H1 (cell line): ENCODE results near the gene BSCL2. TPM values are rescaled to one million over a fixed set of nuclear protein-coding genes. Genes with fewer than 3 reads are reported as not detected.

ENCODE experiments used
- CTCF ChIA-PET: fragments of 300-600 bp; sonication (Branson Sonifier 250); formaldehyde crosslinking; loops from one replicate; lab custom pipeline; 2021; ENCODE audit not compliant: partially characterized antibody; lab: Charles Lee
- POLR2A ChIA-PET: fragments of 300-600 bp; sonication (Branson Sonifier 250); formaldehyde crosslinking; loops from one replicate; lab custom pipeline; 2021; ENCODE audit warnings: inconsistent platforms; ENCODE audit not compliant: partially characterized antibody; lab: Charles Lee
- DNase-seq, 2 experiments: peaks; one replicate each; pipeline versions ENCODE4 v3.0.0 to v3.0.0-alpha.2; 2010 to 2022; ENCODE audit warnings: low spot score in 2 of 2, low read depth in 1 of 2, mixed read lengths in 1 of 2
- FAIRE-seq: peaks from 2 replicates; lab custom pipeline; 2011; peaks lifted over from hg19 to GRCh38; lab: Jason Lieb, UNC
- H2AFZ ChIP-seq: 2 replicates; pipeline ENCODE4 v1.8.1; 2012; ENCODE audit warnings: low read length, inconsistent platforms
- H2AK5ac ChIP-seq: 2 replicates; pipeline ENCODE4 v1.6.1; 2013; ENCODE audit warnings: low read depth, low read length
- H2BK120ac ChIP-seq: replicated peaks from 2 replicates; pipeline ENCODE3; 2013; ENCODE audit warnings: low read depth, low read length, inconsistent platforms
- H2BK12ac ChIP-seq: 2 replicates; pipeline ENCODE4 v1.6.1; 2013; ENCODE audit warnings: low read depth, low read length
- H2BK15ac ChIP-seq: 2 replicates; pipeline ENCODE4 v1.6.1; 2013; ENCODE audit warnings: low read length
- H2BK20ac ChIP-seq: 2 replicates; pipeline ENCODE4 v1.6.1; 2013; ENCODE audit warnings: low read length
- H2BK5ac ChIP-seq: 2 replicates; pipeline ENCODE4 v1.6.1; 2013; ENCODE audit warnings: low read depth, low read length
- H3K14ac ChIP-seq: 2 replicates; pipeline ENCODE4 v1.6.1; 2013; ENCODE audit warnings: inconsistent platforms; ENCODE audit not compliant: insufficient read length
- H3K18ac ChIP-seq: 2 replicates; pipeline ENCODE4 v1.6.1; 2013; ENCODE audit warnings: low read length; ENCODE audit errors: extremely low read depth
- H3K23ac ChIP-seq: 2 replicates; pipeline ENCODE4 v1.6.1; 2013; ENCODE audit warnings: inconsistent platforms; ENCODE audit not compliant: insufficient read length
- H3K23me2 ChIP-seq: 2 replicates; pipeline ENCODE4 v1.6.1; 2013; ENCODE audit warnings: low read depth, low read length
- H3K27ac ChIP-seq: 2 replicates; pipeline ENCODE4 v1.6.1; 2011; ENCODE audit warnings: low read depth, low read length, inconsistent platforms
- H3K27me3 ChIP-seq, 4 experiments: replicated peaks in 1 of 4; 1 replicate in 1 of 4; 2 replicates in 3 of 4; pipeline versions ENCODE4 v1.6.1 to v1.8.1; 2011 to 2013; ENCODE audit warnings: low read length in 3 of 4, mild to moderate bottlenecking in 3 of 4, inconsistent platforms in 2 of 4, mixed read lengths in 2 of 4, moderate library complexity in 1 of 4; ENCODE audit not compliant: control insufficient read depth in 3 of 4, insufficient read depth in 3 of 4; ENCODE audit errors: extremely low read depth in 1 of 4
- H3K36me3 ChIP-seq, 4 experiments: 2 replicates each; pipeline versions ENCODE4 v1.6.1 to v1.8.1; 2011 to 2013; ENCODE audit warnings: mild to moderate bottlenecking in 4 of 4, low read length in 3 of 4, moderate library complexity in 2 of 4, control low read depth in 1 of 4, inconsistent platforms in 1 of 4; ENCODE audit not compliant: insufficient read depth in 4 of 4, control insufficient read depth in 2 of 4
- H3K4ac ChIP-seq: replicated peaks from 2 replicates; pipeline ENCODE3; 2013; ENCODE audit warnings: low read length, low read depth, mixed read lengths, inconsistent platforms; ENCODE audit not compliant: insufficient read length
- H3K4me1 ChIP-seq, 4 experiments: replicated peaks in 1 of 4; 1 replicate in 1 of 4; 2 replicates in 3 of 4; pipeline versions ENCODE4 v1.6.1 to v1.8.1; 2011 to 2013; ENCODE audit warnings: low read length in 3 of 4, inconsistent platforms in 2 of 4, mixed read lengths in 1 of 4; ENCODE audit not compliant: insufficient read depth in 4 of 4, control insufficient read depth in 3 of 4
- H3K4me2 ChIP-seq, 2 experiments: 2 replicates each; pipeline versions ENCODE4 v1.6.1 to v1.8.1; 2011 to 2013; ENCODE audit warnings: low read depth in 2 of 2, low read length in 2 of 2, control low read depth in 1 of 2, inconsistent platforms in 1 of 2, mild to moderate bottlenecking in 1 of 2; ENCODE audit not compliant: insufficient read depth in 1 of 2
- H3K4me3 ChIP-seq, 4 experiments: fragments of 200-600, 300-600 bp in 1 of 4; sonication (generic), shearing (Covaris generic), sonication (Bioruptor Twin) in 1 of 4; 2 replicates each; pipeline versions ENCODE4 v1.5.1 to v1.8.1; 2011 to 2016; ENCODE audit warnings: low read length in 4 of 4, low read depth in 3 of 4, control low read depth in 2 of 4, inconsistent platforms in 2 of 4, mild to moderate bottlenecking in 2 of 4, mixed read lengths in 1 of 4, moderate library complexity in 1 of 4; ENCODE audit not compliant: insufficient read depth in 2 of 4; ENCODE audit errors: extremely low read depth in 1 of 4
- H3K56ac ChIP-seq: replicated peaks from 2 replicates; pipeline ENCODE3; 2013; ENCODE audit warnings: low read depth, mild to moderate bottlenecking, mixed read lengths, low read length, inconsistent platforms; ENCODE audit not compliant: insufficient read length
- H3K79me1 ChIP-seq: 2 replicates; pipeline ENCODE4 v1.6.1; 2013; ENCODE audit warnings: low read depth, low read length, control low read depth
- H3K79me2 ChIP-seq, 2 experiments: 2 replicates each; pipeline versions ENCODE4 v1.6.1 to v1.8.1; 2012 to 2013; ENCODE audit warnings: low read length in 2 of 2, mild to moderate bottlenecking in 2 of 2, inconsistent platforms in 1 of 2; ENCODE audit not compliant: insufficient read depth in 2 of 2, control insufficient read depth in 1 of 2
- H3K9ac ChIP-seq, 4 experiments: replicated peaks in 1 of 4; 1 replicate in 1 of 4; 2 replicates in 3 of 4; pipeline versions ENCODE4 v1.6.1 to v1.8.1; 2011 to 2013; ENCODE audit warnings: low read depth in 3 of 4, low read length in 3 of 4, control low read depth in 2 of 4, mild to moderate bottlenecking in 2 of 4, moderate library complexity in 2 of 4, inconsistent platforms in 1 of 4; ENCODE audit errors: extremely low read depth in 1 of 4
- H3K9me3 ChIP-seq, 2 experiments: 2 replicates each; pipeline versions ENCODE4 v1.6.1 to v1.8.1; 2012 to 2013; ENCODE audit warnings: mild to moderate bottlenecking in 2 of 2, moderate library complexity in 2 of 2, control low read depth in 1 of 2, inconsistent platforms in 1 of 2, low read depth in 1 of 2, low read length in 1 of 2, mixed read lengths in 1 of 2; ENCODE audit not compliant: insufficient read depth in 2 of 2
- H4K20me1 ChIP-seq, 2 experiments: replicated peaks in 1 of 2; 2 replicates each; pipeline versions ENCODE3 to v1.8.1; 2011 to 2013; ENCODE audit warnings: inconsistent platforms in 2 of 2, low read length in 2 of 2, mild to moderate bottlenecking in 1 of 2; ENCODE audit not compliant: insufficient read depth in 2 of 2, control insufficient read depth in 1 of 2
- H4K5ac ChIP-seq: 2 replicates; pipeline ENCODE4 v1.6.1; 2013; ENCODE audit warnings: low read length, low read depth, mixed read lengths, inconsistent platforms; ENCODE audit not compliant: insufficient read length
- H4K8ac ChIP-seq: 2 replicates; pipeline ENCODE4 v1.8.0; 2013; ENCODE audit warnings: mild to moderate bottlenecking, moderate library complexity, low read length, inconsistent platforms; ENCODE audit not compliant: insufficient read depth; ENCODE audit errors: extremely low read depth
- H4K91ac ChIP-seq: replicated peaks from 2 replicates; pipeline ENCODE3; 2013; ENCODE audit warnings: low read length, mixed read lengths, inconsistent platforms; ENCODE audit not compliant: insufficient read length
- KDM4A ChIP-seq: IDR thresholded peaks from one replicate; pipeline ENCODE4 v1.7.1; 2012; ENCODE audit warnings: low read depth, mild to moderate bottlenecking, moderate library complexity, low read length, inconsistent platforms; ENCODE audit not compliant: severe bottlenecking
- POLR2AphosphoS5 ChIP-seq: IDR thresholded peaks from 2 replicates; pipeline ENCODE4 v1.6.1; 2011; ENCODE audit warnings: low read depth, low read length
- TBP ChIP-seq: IDR thresholded peaks from 2 replicates; pipeline ENCODE4 v1.6.1; 2011; ENCODE audit warnings: low read depth, low read length, improper control_type of control experiment
- WGBS, 2 experiments: shearing (Covaris generic) in 1 of 2; methylation state at CpG; one replicate each; pipeline versions ENCODE4 v1.1.6 to v1.1.7; 2013 to 2015; ENCODE audit warnings: low lambda C conversion rate in 2 of 2, mixed read lengths in 2 of 2, inconsistent platforms in 1 of 2, low coverage in 1 of 2, missing lambda C conversion rate in 1 of 2; ENCODE audit not compliant: insufficient replicate concordance in 2 of 2, insufficient coverage in 1 of 2, insufficient read length in 1 of 2; ENCODE audit errors: extremely low coverage in 1 of 2, missing lambda C conversion rate in 1 of 2; 5-methylcytosine and 5-hydroxymethylcytosine counted together
- polyA plus RNA-seq, 7 experiments: library from polyadenylated mRNA; depleted of rRNA in 3 of 7; stranded (reverse) in 5 of 7; unstranded in 2 of 7; fragments of >200 nt in 5 of 7; fragments of 200-250 nt in 2 of 7; gene quantifications; 1 replicate in 5 of 7; 2 replicates in 1 of 7; 4 replicates in 1 of 7; pipeline versions ENCODE4 v1.2.1 to v1.2.3, GENCODE V29; 2011 to 2013; ENCODE audit warnings: missing spikeins in 2 of 7, mixed read lengths in 2 of 7
- total RNA-seq: library from RNA; stranded (reverse); fragmentation: NEBNext Ultra II Directional; extraction: Animal tissue kit (Norgen Biotek cat#: 25700); gene quantifications from 2 replicates; pipeline ENCODE4 v1.2.1, GENCODE V29; 2021
- TF ChIP-seq, protein P1 (sequence below): IDR thresholded peaks from 2 replicates; pipeline ENCODE4 v1.6.1; 2012; ENCODE audit warnings: inconsistent platforms
- TF ChIP-seq, protein P2 (sequence below): IDR thresholded peaks from 2 replicates; pipeline ENCODE4 v1.6.1; 2012; ENCODE audit warnings: low read length, inconsistent platforms

Gene BSCL2
- total and polyA plus RNA-seq, 2 of the 8 experiments (the other 6 are each of a cell fraction or from before 2014, with no cell fraction given) = 59.5 to 264 TPM

- Histone ChIP-seq H3K4me2 (peak overlapping the region; percentile 78 to 81), H2AK5ac (no peak overlapping the region), H2BK12ac (0 out of 2 replicates have a peak overlapping the region, but pooled peaks have one; percentile 2), H3K79me1 (peaks cover 10% of the 10 kb centered on the region), H3K23ac (no peak overlapping the region), H3K27ac (peak overlapping the region; percentile 90; the same call in 1 of the 2 replicates), H4K8ac (peak overlapping the region; percentile 98; the same call in 1 of the 2 replicates), H3K27me3 (no peaks in the 10 kb centered on the region), H2BK5ac (peak overlapping the region; percentile 79), H3K9me3 (no peaks in the 10 kb centered on the region), H3K36me3 (peaks cover 0 to 28% (median 7%) of the 10 kb centered on the region in 4 experiments; a peak in 6 of 8 replicates), H4K91ac (peak overlapping the region; percentile 89), H3K4me3 (peak overlapping the region; percentile 71 to 99 (median 90)), H4K5ac (peak overlapping the region; percentile 53), H3K56ac (no peak overlapping the region), H3K4me1 (no peaks in the 10 kb centered on the region; a peak in 2 of 7 replicates), H3K9ac (peak overlapping the region; percentile 76 to 97 (median 94)), H3K23me2 (peaks cover 5% of the 10 kb centered on the region; the same call in 1 of the 2 replicates), H3K14ac (no peak overlapping the region), H2BK20ac (no peak overlapping the region), H4K20me1 (peaks cover 3 to 18% of the 10 kb centered on the region in 2 experiments), H3K79me2 (peaks cover 7 to 44% of the 10 kb centered on the region in 2 experiments), H3K18ac (no peak overlapping the region; the same call in 1 of the 2 replicates), H3K4ac (peak overlapping the region; percentile 92), H2AFZ (no peak overlapping the region), H2BK15ac (no peak overlapping the region), H2BK120ac (no peak overlapping the region)
- no peak for FAIRE-seq
- TF ChIP-seq TBP (no peak), POLR2AphosphoS5 (no peak), KDM4A (no peak)
- TF ChIP-seq, protein P1, sequence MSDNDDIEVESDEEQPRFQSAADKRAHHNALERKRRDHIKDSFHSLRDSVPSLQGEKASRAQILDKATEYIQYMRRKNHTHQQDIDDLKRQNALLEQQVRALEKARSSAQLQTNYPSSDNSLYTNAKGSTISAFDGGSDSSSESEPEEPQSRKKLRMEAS = no peak
- TF ChIP-seq, protein P2, sequence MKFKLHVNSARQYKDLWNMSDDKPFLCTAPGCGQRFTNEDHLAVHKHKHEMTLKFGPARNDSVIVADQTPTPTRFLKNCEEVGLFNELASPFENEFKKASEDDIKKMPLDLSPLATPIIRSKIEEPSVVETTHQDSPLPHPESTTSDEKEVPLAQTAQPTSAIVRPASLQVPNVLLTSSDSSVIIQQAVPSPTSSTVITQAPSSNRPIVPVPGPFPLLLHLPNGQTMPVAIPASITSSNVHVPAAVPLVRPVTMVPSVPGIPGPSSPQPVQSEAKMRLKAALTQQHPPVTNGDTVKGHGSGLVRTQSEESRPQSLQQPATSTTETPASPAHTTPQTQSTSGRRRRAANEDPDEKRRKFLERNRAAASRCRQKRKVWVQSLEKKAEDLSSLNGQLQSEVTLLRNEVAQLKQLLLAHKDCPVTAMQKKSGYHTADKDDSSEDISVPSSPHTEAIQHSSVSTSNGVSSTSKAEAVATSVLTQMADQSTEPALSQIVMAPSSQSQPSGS = no peak
- ChIA-PET CTCF (interaction anchor here (0.6 to 1.4 kb wide), 7 partner anchors 9 to 1289 kb away, joined by 3 to 12 read pairs (median 3); partner anchors contain the start of genes C11orf98 and CSKMT), POLR2A (interaction anchor here (0.5 to 50.4 kb wide), 15 partner anchors 8 to 196 kb away, joined by 3 to 2041 read pairs (median 6); partner anchors contain the start of genes B3GAT3, BSCL2, C11orf98 and CSKMT)
- no peak for DNase-seq
- WGBS, 2 experiments = 39% methylated on average over 11 of the region's 11 CpGs; no CpG with 5 or more reads in 1 of the 2 experiments
These were observed 61.6 kb downstream of the BSCL2 start for GRCh38 chr11:62645671-62645945.
